HG03175 (cell line): Measurements from ENCODE around the gene TTC21B.

Experiments used
- ATAC-seq: cut with Tn5 transposase; IDR thresholded peaks from one replicate; pipeline ENCODE4 v1.9.1; 2021; ENCODE audit warnings: mild to moderate bottlenecking, moderate library complexity; ENCODE audit not compliant: unreplicated experiment

TTC21B gene

GRCh38 chr2:165927353-165927752 lies 26.2 kb downstream of the TTC21B start:
- no peak for ATAC-seq

DNA sequence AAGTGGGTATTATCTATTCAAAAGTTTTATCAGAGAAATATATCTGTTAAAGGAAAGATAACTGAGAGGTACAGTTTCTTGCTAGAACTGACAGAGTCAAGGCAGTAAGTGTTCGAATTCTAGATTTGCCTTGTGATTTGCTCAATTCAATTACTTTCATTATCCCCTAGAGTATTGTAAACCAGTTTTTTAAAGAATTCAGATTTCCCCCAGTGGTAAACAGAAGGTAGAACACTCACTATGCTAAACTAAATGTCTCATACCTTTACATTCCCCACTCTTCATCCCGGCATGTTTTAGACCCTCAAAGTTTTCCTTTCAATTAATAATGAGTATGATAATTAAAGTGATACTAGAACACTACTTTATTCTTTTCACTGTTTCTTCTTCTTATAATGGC lies 28.6 kb downstream of the TTC21B start:
- peak; percentile 58 for ATAC-seq

GRCh38 chr2:165920748-165921147 lies 32.8 kb downstream of the TTC21B start:
- no peak for ATAC-seq

GRCh38 chr2:165913636-165914035 lies 39.9 kb downstream of the TTC21B start:
- no peak for ATAC-seq

DNA sequence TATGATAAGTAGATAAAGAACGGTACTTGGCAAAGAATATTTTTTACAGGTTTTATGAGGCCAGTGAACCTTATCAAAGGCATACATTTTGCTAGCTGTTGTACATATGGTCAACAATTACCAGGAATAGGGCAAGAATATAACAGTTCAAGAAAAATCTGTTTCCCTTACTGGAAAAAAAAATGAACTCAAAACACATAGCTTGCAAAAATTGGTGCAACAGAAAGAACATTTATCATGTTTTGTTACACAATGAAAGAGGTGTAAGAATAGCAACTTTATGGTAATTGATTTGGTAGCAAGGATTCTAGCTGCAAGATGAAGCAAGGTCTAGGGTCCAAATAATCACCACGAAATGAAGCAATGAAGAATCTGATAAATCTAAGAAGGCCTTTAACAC lies 41.6 kb downstream of the TTC21B start:
- no peak for ATAC-seq

- ATAC-seq: no peak
Observed at GRCh38 chr2:165911231-165911630, 42.3 kb downstream of the TTC21B start.

- no peak for ATAC-seq
Observed at GRCh38 chr2:165909466-165909865, 44.1 kb downstream of the TTC21B start.

GRCh38 chr2:165905854-165906253 lies 47.7 kb downstream of the TTC21B start:
- ATAC-seq: no peak

- ATAC-seq: no peak
Observed at GRCh38 chr2:165905269-165905668, 48.3 kb downstream of the TTC21B start.

DNA sequence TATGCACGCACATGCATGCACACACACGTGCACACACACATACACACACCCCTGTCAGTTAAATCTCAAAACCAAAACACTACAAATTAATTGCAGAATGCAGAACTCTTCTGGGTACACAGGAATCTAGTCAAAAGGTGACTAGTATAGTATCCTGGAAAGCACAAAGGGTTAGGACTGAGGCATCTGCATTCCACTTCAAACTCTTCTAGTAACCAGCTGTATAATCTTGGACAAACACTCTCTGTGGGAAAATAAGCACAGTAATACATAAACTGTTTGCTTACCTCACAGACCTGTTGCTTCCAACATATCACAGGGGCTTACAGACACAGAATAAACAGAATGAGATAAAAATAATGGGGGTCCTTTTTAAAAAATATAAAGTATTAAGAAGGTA lies 49.1 kb downstream of the TTC21B start:
- no peak for ATAC-seq

- ATAC-seq: no peak
Observed at GRCh38 chr2:165903406-165903805, 50.2 kb downstream of the TTC21B start.

- no peak for ATAC-seq
Observed at GRCh38 chr2:165902934-165903333, 50.6 kb downstream of the TTC21B start.

DNA sequence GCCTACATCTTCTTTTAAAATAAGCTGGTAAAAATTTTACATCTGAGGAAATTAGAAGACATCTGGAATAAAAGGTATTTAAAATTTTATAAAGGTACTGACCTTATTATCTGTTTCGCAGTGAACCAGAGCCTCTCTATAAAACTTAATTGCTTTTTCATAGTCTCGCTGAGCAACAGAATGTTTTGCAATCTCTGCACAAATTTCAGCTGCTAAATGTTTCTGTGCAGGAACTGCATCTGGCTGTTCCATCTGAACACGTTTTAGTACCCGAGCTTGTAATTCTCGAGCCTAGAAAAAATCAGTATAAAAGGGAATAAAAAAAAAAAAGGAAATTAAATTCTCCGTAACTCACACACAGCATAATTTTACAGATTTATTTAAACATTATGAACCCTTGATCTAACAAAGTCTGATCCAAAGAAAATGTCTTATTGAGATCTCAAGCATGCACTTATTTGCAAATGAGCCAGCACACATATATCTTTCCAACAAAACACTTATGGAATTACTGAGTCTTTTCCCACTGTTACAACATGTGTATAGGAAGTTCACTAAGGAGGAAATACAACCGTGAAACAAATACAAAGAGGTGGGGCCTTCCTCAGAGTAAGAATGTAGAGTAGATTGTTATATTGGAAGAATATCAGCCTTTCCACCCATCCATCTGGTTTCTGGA lies 51.8 kb downstream of the TTC21B start:
- ATAC-seq: no peak

- no peak for ATAC-seq
Observed at GRCh38 chr2:165899311-165899710, 54.3 kb downstream of the TTC21B start.

- ATAC-seq: no peak
Observed at GRCh38 chr2:165898381-165898780, 55.2 kb downstream of the TTC21B start.

- ATAC-seq: peak; percentile 53
Observed at GRCh38 chr2:165897726-165898125, 55.9 kb downstream of the TTC21B start.

GRCh38 chr2:165897074-165897473 lies 56.5 kb downstream of the TTC21B start:
- no peak for ATAC-seq

DNA sequence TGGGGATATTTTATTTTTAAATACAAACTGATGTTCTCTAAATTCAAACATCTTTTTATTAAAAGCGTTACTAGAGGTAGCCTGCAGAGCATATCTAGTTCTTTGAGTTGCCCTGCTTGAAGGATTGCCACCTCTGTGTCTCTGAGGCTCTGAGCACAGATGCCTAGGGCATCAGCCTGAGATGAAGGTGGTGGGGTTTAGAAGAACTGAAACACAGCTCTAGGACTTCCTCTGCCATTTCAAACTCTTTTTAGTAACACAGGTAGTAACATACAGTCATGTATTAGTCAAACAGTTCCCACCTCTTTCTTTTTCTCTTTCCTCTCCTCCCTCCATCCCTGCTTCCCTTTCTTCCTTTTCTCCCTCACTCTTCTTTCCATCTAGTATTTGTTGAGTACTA lies 57.6 kb downstream of the TTC21B start:
- peak; percentile 83 for ATAC-seq

- no peak for ATAC-seq
Observed at GRCh38 chr2:165893556-165893955, 60.0 kb downstream of the TTC21B start.

GRCh38 chr2:165892526-165892925 lies 61.0 kb downstream of the TTC21B start:
- no peak for ATAC-seq

DNA sequence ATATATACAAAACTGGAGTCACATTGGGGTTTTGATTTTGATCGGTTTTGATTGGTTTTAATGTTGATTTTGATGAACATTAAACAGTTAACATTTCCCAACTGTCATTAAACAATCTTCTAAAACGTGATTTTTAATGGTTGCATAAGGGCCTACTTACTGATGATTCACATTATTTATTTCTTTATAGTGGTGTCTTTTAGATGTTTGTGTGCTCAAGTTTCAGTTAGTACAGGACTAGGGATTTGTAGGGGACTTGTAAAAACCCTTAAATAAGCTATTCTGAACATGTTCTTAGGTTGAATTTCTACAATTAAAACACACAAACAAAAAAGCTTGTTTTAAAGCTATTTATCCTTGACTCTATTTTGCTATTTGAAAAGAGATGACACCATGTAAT lies 61.6 kb downstream of the TTC21B start:
- no peak for ATAC-seq

DNA sequence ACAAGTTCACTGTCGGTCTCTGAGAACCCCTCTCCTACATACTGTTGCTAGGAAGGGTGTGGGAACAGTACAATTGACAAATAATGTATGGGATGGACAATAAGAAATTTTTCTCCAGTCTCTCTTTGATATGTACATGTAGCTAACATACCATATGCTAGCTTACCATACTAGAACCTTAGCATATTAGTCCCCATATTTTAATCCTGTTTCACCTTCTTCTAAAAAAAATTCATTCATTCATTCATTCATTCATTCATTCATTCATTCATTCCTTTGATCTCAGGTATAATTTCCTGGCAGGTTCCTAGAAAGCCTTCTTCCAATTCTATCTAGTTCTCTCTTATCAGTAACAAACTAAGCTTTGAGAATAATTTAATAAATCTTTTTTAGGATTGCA lies 62.2 kb downstream of the TTC21B start:
- no peak for ATAC-seq

- ATAC-seq: no peak
Observed at GRCh38 chr2:165889798-165890197, 63.8 kb downstream of the TTC21B start.
